K562 (cell line): Measurements from ENCODE around the gene CSDE1. TPM values are rescaled to one million over a fixed set of nuclear protein-coding genes. Genes with fewer than 3 reads are reported as not detected.
"Not testable (repeated sequence)": the region's sequence is repeated elsewhere in the genome, so short reads cannot be mapped to it uniquely, and the experiment has no call there.

Experiments used
- ATAC-seq: fragments of 200-7000 bp; cut with Tn5 transposase; 3 replicates; pipeline ENCODE4 v1.9.1; 2020; ENCODE audit warnings: moderate library complexity
- BruUV-seq: library from RNA; stranded (reverse); fragments of 400-500 nt; replicated peaks from 2 replicates; lab custom pipeline; 2021; lab: Mats Ljungman, UMichigan
- CTCF ChIA-PET: fragments of 300-600 bp; formaldehyde crosslinking; extraction: SDS; loops from one replicate; lab custom pipeline; 2021; ENCODE audit warnings: low intra/inter-chr PET ratio; lab: Yijun Ruan, JAX
- POLR2A ChIA-PET: fragments of 300-600, 350-650 bp; sonication (Branson Sonifier 250); formaldehyde crosslinking; extraction: SDS; loops from one replicate; lab custom pipeline; 2021; ENCODE audit warnings: antibody characterized with exemption, inconsistent platforms; lab: Yijun Ruan, JAX
- DNase-seq, 4 experiments: peaks; one replicate each; pipeline versions ENCODE4 v3.0.0 to v3.0.0-alpha.2; 2011 to 2018; ENCODE audit warnings: low spot score in 3 of 4, mixed read lengths in 3 of 4; ENCODE audit errors: extremely low read depth in 1 of 4
- FAIRE-seq: peaks from 2 replicates; lab custom pipeline; 2011; peaks lifted over from hg19 to GRCh38; lab: Jason Lieb, UNC
- H2AFZ ChIP-seq: 2 replicates; pipeline ENCODE4 v1.6.0; 2011; ENCODE audit warnings: low read depth, low read length, control low read depth, inconsistent platforms
- H3K27ac ChIP-seq: fragments of 200-600 bp; 3 replicates; pipeline ENCODE4 v1.8.0; 2011; ENCODE audit warnings: low read depth, mild to moderate bottlenecking, control low read depth, inconsistent platforms, low read length, moderate library complexity, mixed read lengths; ENCODE audit errors: extremely low read depth
- H3K27me3 ChIP-seq, 2 experiments: fragments of 300-600 bp in 1 of 2; 2 replicates in 1 of 2; 3 replicates in 1 of 2; pipeline versions ENCODE4 v1.6.0 to v1.8.0; 2011; ENCODE audit warnings: inconsistent platforms in 2 of 2, low read length in 2 of 2, mild to moderate bottlenecking in 1 of 2, mixed read lengths in 1 of 2, moderate library complexity in 1 of 2; ENCODE audit not compliant: control insufficient read depth in 2 of 2, insufficient read depth in 2 of 2
- H3K36me3 ChIP-seq: fragments of 300-600 bp; 3 replicates; pipeline ENCODE4 v1.8.0; 2011; ENCODE audit warnings: mild to moderate bottlenecking, low read length, inconsistent platforms; ENCODE audit not compliant: control insufficient read depth, insufficient read depth
- H3K4me1 ChIP-seq, 2 experiments: fragments of 200-600 bp in 1 of 2; replicated peaks in 1 of 2; 2 replicates in 1 of 2; 3 replicates in 1 of 2; pipeline versions ENCODE4 v1.5.1 to v1.8.0; 2011; ENCODE audit warnings: inconsistent platforms in 2 of 2, low read length in 2 of 2, mild to moderate bottlenecking in 1 of 2, mixed read lengths in 1 of 2, moderate library complexity in 1 of 2; ENCODE audit not compliant: control insufficient read depth in 2 of 2, insufficient read depth in 2 of 2
- H3K4me2 ChIP-seq: 2 replicates; pipeline ENCODE4 v1.6.1; 2011; ENCODE audit warnings: low read length, control low read depth, inconsistent platforms, mixed read lengths; ENCODE audit not compliant: insufficient read depth
- H3K4me3 ChIP-seq: fragments of 200-600 bp; sonication (generic), shearing (Covaris generic); 2 replicates; pipeline ENCODE4 v1.5.1; 2016; ENCODE audit warnings: control low read depth, inconsistent platforms
- H3K79me2 ChIP-seq: fragments of 200-600 bp; 3 replicates; pipeline ENCODE4 v1.8.0; 2011; ENCODE audit warnings: low read length, inconsistent platforms; ENCODE audit not compliant: control insufficient read depth, insufficient read depth
- H3K9ac ChIP-seq, 2 experiments: 2 replicates each; pipeline versions ENCODE4 v1.6.0 to v1.6.1; 2011; ENCODE audit warnings: low read depth in 2 of 2, low read length in 2 of 2, control low read depth in 1 of 2, inconsistent platforms in 1 of 2, mild to moderate bottlenecking in 1 of 2, mixed read lengths in 1 of 2; ENCODE audit not compliant: insufficient read depth in 1 of 2
- H3K9me1 ChIP-seq: one replicate; pipeline ENCODE4 v1.6.0; 2011; ENCODE audit warnings: inconsistent platforms, mild to moderate bottlenecking, low read length, moderate library complexity; ENCODE audit not compliant: control insufficient read depth, insufficient read depth
- H3K9me3 ChIP-seq: replicated peaks from 2 replicates; pipeline ENCODE4 v1.5.1; 2011; ENCODE audit warnings: low read depth, low read length, inconsistent platforms; ENCODE audit not compliant: control insufficient read depth, insufficient read depth
- H4K20me1 ChIP-seq: replicated peaks from 2 replicates; pipeline ENCODE4 v1.6.1; 2011; ENCODE audit warnings: low read length, inconsistent platforms, mixed read lengths; ENCODE audit not compliant: control insufficient read depth, insufficient read depth
- BCOR ChIP-seq: fragments of 450-650 bp; IDR thresholded peaks from 2 replicates; pipeline ENCODE4 v1.6.1; 2016
- CAMTA2 ChIP-seq: fragments of 250-450 bp; sonication (Bioruptor Pico); conservative IDR thresholded peaks from 2 replicates; pipeline ENCODE4 v1.5.1; 2022
- ETV1 ChIP-seq: fragments of 450-650 bp; conservative IDR thresholded peaks from 2 replicates; pipeline ENCODE4 v1.6.1; 2016; ENCODE audit warnings: missing genetic modification characterization, control low read depth, low read depth, missing compliant biosample characterization
- FOXM1 ChIP-seq, 2 experiments: fragments of 450-650 bp in 1 of 2; sonication (generic) in 1 of 2; formaldehyde crosslinking in 1 of 2; IDR thresholded peaks; 2 replicates each; pipeline versions ENCODE4 v1.6.1 to v1.9.0; 2017 to 2022; ENCODE audit warnings: low read depth in 2 of 2, mild to moderate bottlenecking in 2 of 2, missing genetic modification reagents in 1 of 2, moderate library complexity in 1 of 2
- HNRNPUL1 ChIP-seq: fragments of 200-400 bp; formaldehyde crosslinking; IDR thresholded peaks from 2 replicates; pipeline ENCODE4 v1.6.1; 2017; ENCODE audit warnings: low read length
- KLF1 ChIP-seq: fragments of 450-650 bp; IDR thresholded peaks from 2 replicates; pipeline ENCODE4 v1.6.1; 2016; ENCODE audit warnings: missing genetic modification characterization, missing compliant biosample characterization
- MED1 ChIP-seq: sonication (generic); formaldehyde crosslinking; IDR thresholded peaks from 2 replicates; pipeline ENCODE4 v1.8.1; 2023; ENCODE audit warnings: missing genetic modification reagents, borderline replicate concordance
- MTF1 ChIP-seq: fragments of 250-450 bp; sonication (Bioruptor Pico); IDR thresholded peaks from 2 replicates; pipeline ENCODE4 v1.9.0; 2021; ENCODE audit warnings: moderate library complexity, mild to moderate bottlenecking, inconsistent platforms, borderline replicate concordance
- SMARCC2 ChIP-seq: fragments of 450-650 bp; IDR thresholded peaks from 2 replicates; pipeline ENCODE4 v1.6.1; 2017; ENCODE audit warnings: antibody characterized with exemption, moderate library complexity, mild to moderate bottlenecking, low read depth
- ZNF324 ChIP-seq: fragments of 250-450 bp; sonication (Bioruptor Pico); IDR thresholded peaks from 2 replicates; pipeline ENCODE4 v1.4.0; 2020; ENCODE audit warnings: mild to moderate bottlenecking
- WGBS: fragments of 100-300 bp; shearing (Covaris generic); methylation state at CpG from one replicate; pipeline ENCODE4 v1.1.6; 2016; ENCODE audit warnings: low coverage, mixed read lengths; ENCODE audit not compliant: insufficient coverage; ENCODE audit errors: missing lambda C conversion rate; 5-methylcytosine and 5-hydroxymethylcytosine counted together
- in situ Hi-C: fragments of 300-500 bp; cut with MboI; formaldehyde crosslinking; loops from 4 replicates; pipeline ENCODE4 v1.15.0; 2018; ENCODE audit warnings: inconsistent platforms, mixed read lengths
- intact Hi-C: fragments of 100-400 bp; cut with micrococcal nuclease; formaldehyde crosslinking; loops from 2 replicates; pipeline ENCODE4 v1.14.2; 2022
- polyA plus RNA-seq, 8 experiments: library from polyadenylated mRNA; depleted of rRNA in 4 of 8; stranded (reverse) in 5 of 8; unstranded in 3 of 8; fragments of >200 nt; fragmentation: Nextera tagmentation in 2 of 8; fragmentation: Illumina TruSeq in 1 of 8; extraction: Ambion mirVana in 2 of 8; extraction: Trizol in 1 of 8; gene quantifications; 2 replicates each; pipeline versions ENCODE4 v1.2.1 to v1.2.3, GENCODE V29; 2011 to 2014; ENCODE audit warnings: inconsistent platforms in 1 of 8, missing spikeins in 1 of 8
- total RNA-seq, 7 experiments: library from RNA; depleted of rRNA in 6 of 7; stranded (reverse); fragments of >200 nt in 6 of 7; fragmentation: Illumina TruSeq in 2 of 7; extraction: Trizol in 2 of 7; gene quantifications; 2 replicates each; pipeline versions ENCODE4 v1.2.1 to v1.2.3, GENCODE V29; 2011 to 2021; ENCODE audit warnings: low replicate concordance in 1 of 7
- TF ChIP-seq, protein P1 (sequence below): sonication (generic); formaldehyde crosslinking; IDR thresholded peaks from 2 replicates; pipeline ENCODE4 v1.8.0; 2022; ENCODE audit warnings: mild to moderate bottlenecking, low read depth, missing genetic modification reagents
- TF ChIP-seq, protein P2 (sequence below): fragments of 250-450 bp; sonication (Bioruptor Pico); IDR thresholded peaks from 2 replicates; pipeline ENCODE4 v1.5.0; 2020; ENCODE audit warnings: mild to moderate bottlenecking
- TF ChIP-seq, protein P3 (sequence below): fragments of 250-450 bp; sonication (Bioruptor Pico); IDR thresholded peaks from 2 replicates; pipeline ENCODE4 v1.5.0; 2021

The CSDE1 gene
- total and polyA plus RNA-seq, 9 of the 15 experiments (the other 6 are each of a cell fraction or from before 2014, with no cell fraction given): 174 to 538 (median 403) TPM

DNA sequence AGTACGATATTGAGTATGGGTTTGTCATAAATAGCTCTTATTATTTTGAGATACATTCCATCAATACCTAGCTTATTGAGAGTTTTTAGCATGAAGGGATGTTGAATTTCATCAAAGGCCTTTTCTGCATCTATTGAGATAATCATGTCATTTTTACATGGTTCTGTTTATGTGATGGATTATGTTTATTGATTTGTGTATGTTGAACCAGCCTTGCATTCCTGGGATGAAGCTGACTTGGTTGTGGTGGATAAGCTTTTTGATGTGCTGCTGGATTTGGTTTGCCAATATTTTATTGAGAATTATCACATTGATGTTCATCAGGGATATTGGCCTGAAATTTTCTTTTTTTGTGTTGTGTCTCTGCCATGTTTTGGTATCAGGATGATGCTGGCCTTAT is 28.7 kb upstream of the CSDE1 start:
- H3K79me2 ChIP-seq, H3K4me3 ChIP-seq, H3K4me2 ChIP-seq, H3K27ac ChIP-seq, intact Hi-C loops, FAIRE-seq, ATAC-seq, in situ Hi-C loops, H3K9me1 ChIP-seq, CTCF ChIA-PET, H4K20me1 ChIP-seq, BruUV-seq, H3K36me3 ChIP-seq, H2AFZ ChIP-seq, DNase-seq, H3K4me1 ChIP-seq, H3K9me3 ChIP-seq, H3K9ac ChIP-seq, H3K27me3 ChIP-seq: not testable (repeated sequence)
- POLR2A ChIA-PET: interaction anchor here (0.9 to 1.3 kb wide), 2 partner anchors 15 to 20 kb away, joined by 3 to 4 read pairs; no protein-coding TSS in a partner anchor
- peak; percentile 91 for TF ChIP-seq ZNF324 (CRISPR knock-in tag)
- 0% methylated on average over 1 of the region's 1 CpG for whole genome bisulfite sequencing

DNA sequence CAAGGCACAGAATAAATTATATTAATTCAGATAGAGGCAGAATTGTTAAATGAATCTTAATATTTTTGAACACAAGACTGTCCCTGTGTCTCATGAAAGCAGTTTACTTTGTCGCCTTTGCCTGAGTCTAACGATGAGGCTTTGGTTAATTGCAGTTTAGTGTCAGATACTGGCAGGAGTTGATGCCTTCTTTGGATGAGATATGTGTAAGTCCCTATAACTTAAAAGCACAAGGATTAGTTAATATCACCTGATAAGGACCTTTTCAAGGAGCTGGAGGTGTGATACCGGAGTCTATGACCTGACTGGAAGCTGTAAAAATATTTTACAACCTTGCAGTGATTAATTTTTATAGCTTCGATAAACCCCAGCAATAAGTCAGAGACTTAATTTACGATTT is 24.7 kb upstream of the CSDE1 start:
- TF ChIP-seq BCOR (no peak), CAMTA2 (no peak), HNRNPUL1 (no peak), MED1 (CRISPR knock-in tag) (no peak), FOXM1 (IDR thresholded peaks at IDR 0.05; ENCODE audit: low read depth) (no peak), FOXM1 (CRISPR knock-in tag; IDR thresholded peaks at IDR 0.05; ENCODE audit: low read depth) (no peak), ETV1 (tag) (no peak), KLF1 (no peak), SMARCC2 (no peak), MTF1 (CRISPR knock-in tag) (no peak)
- TF ChIP-seq, protein P1, sequence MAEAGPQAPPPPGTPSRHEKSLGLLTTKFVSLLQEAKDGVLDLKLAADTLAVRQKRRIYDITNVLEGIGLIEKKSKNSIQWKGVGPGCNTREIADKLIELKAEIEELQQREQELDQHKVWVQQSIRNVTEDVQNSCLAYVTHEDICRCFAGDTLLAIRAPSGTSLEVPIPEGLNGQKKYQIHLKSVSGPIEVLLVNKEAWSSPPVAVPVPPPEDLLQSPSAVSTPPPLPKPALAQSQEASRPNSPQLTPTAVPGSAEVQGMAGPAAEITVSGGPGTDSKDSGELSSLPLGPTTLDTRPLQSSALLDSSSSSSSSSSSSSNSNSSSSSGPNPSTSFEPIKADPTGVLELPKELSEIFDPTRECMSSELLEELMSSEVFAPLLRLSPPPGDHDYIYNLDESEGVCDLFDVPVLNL: no peak
- TF ChIP-seq, protein P2, sequence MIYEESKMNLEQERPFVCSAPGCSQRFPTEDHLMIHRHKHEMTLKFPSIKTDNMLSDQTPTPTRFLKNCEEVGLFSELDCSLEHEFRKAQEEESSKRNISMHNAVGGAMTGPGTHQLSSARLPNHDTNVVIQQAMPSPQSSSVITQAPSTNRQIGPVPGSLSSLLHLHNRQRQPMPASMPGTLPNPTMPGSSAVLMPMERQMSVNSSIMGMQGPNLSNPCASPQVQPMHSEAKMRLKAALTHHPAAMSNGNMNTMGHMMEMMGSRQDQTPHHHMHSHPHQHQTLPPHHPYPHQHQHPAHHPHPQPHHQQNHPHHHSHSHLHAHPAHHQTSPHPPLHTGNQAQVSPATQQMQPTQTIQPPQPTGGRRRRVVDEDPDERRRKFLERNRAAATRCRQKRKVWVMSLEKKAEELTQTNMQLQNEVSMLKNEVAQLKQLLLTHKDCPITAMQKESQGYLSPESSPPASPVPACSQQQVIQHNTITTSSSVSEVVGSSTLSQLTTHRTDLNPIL (CRISPR knock-in tag): no peak
- TF ChIP-seq, protein P3, sequence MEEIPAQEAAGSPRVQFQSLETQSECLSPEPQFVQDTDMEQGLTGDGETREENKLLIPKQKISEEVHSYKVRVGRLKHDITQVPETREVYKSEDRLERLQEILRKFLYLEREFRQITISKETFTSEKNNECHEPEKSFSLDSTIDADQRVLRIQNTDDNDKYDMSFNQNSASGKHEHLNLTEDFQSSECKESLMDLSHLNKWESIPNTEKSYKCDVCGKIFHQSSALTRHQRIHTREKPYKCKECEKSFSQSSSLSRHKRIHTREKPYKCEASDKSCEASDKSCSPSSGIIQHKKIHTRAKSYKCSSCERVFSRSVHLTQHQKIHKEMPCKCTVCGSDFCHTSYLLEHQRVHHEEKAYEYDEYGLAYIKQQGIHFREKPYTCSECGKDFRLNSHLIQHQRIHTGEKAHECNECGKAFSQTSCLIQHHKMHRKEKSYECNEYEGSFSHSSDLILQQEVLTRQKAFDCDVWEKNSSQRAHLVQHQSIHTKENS: no peak
- POLR2A ChIA-PET: interaction anchor here (0.9 kb wide), 1 partner anchor 38 kb away, joined by 3 read pairs; no protein-coding TSS in a partner anchor

More for the DNA sequence above, 24.7 kb upstream of the CSDE1 start:
- no peaks in the 10 kb centered on the region for H3K9me3 ChIP-seq
- DNase-seq (no peak), ATAC-seq (no peak), FAIRE-seq (no peak)
- no peak overlapping the region for H3K4me2 ChIP-seq
- in situ Hi-C loops: no loop called here
- peaks cover 4 to 9% of the 10 kb centered on the region in 2 experiments; a peak in 3 of 5 replicates for H3K4me1 ChIP-seq
- H3K4me3 ChIP-seq: no peak overlapping the region
- H3K9me1 ChIP-seq: no peaks in the 10 kb centered on the region
- H3K27ac ChIP-seq: no peak overlapping the region
- CTCF ChIA-PET: no interaction called here
- WGBS: 55% methylated on average over 5 of the region's 5 CpGs
- H3K27me3 ChIP-seq: no peaks in the 10 kb centered on the region
- intact Hi-C loops: no loop called here
- no peak overlapping the region for H3K9ac ChIP-seq
- H3K79me2 ChIP-seq: peaks cover 27% of the 10 kb centered on the region
- BruUV-seq: no TSS peak
- H2AFZ ChIP-seq: no peak overlapping the region
- H3K36me3 ChIP-seq: peaks cover 19% of the 10 kb centered on the region; the same call in 2 of the 3 replicates
- H4K20me1 ChIP-seq: no peaks in the 10 kb centered on the region
